Vagina (tissue), 2 donors: ENCODE results near the gene AGO4.

Experiments
- POLR2A ChIP-seq, 2 donors: fragments of 450-650 bp; IDR thresholded peaks; one replicate each; pipeline ENCODE4 v1.6.1; 2017; ENCODE audit warnings: antibody characterized with exemption in 2 of 2, mild to moderate bottlenecking in 2 of 2, moderate library complexity in 2 of 2
- POLR2AphosphoS5 ChIP-seq, 2 donors: sonication (generic); formaldehyde crosslinking; IDR thresholded peaks; one replicate each; pipeline ENCODE4 v1.9.0; 2017; ENCODE audit warnings: antibody characterized with exemption in 2 of 2, mild to moderate bottlenecking in 2 of 2, low read depth in 1 of 2; ENCODE audit not compliant: insufficient read depth in 1 of 2
- TF ChIP-seq, protein P1 (sequence below), 3 experiments: fragments of 450-650 bp in 2 of 3; fragments of 200-600 bp in 1 of 3; sonication (generic) in 1 of 3; IDR thresholded peaks; one replicate each; pipeline ENCODE4 v1.5.1; 2017 to 2019; ENCODE audit warnings: antibody characterized with exemption in 3 of 3, mild to moderate bottlenecking in 2 of 3, moderate library complexity in 2 of 3

- TF ChIP-seq, protein P1, sequence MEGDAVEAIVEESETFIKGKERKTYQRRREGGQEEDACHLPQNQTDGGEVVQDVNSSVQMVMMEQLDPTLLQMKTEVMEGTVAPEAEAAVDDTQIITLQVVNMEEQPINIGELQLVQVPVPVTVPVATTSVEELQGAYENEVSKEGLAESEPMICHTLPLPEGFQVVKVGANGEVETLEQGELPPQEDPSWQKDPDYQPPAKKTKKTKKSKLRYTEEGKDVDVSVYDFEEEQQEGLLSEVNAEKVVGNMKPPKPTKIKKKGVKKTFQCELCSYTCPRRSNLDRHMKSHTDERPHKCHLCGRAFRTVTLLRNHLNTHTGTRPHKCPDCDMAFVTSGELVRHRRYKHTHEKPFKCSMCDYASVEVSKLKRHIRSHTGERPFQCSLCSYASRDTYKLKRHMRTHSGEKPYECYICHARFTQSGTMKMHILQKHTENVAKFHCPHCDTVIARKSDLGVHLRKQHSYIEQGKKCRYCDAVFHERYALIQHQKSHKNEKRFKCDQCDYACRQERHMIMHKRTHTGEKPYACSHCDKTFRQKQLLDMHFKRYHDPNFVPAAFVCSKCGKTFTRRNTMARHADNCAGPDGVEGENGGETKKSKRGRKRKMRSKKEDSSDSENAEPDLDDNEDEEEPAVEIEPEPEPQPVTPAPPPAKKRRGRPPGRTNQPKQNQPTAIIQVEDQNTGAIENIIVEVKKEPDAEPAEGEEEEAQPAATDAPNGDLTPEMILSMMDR (IDR thresholded peaks at IDR 0.05): no peak
- TF ChIP-seq POLR2A (IDR thresholded peaks at IDR 0.05) (no peak), POLR2AphosphoS5 (IDR thresholded peaks at IDR 0.05; ENCODE audit: insufficient read depth in 1 of 2, low read depth in 1 of 2) (no peak)
Measured at GRCh38 chr1:35894656-35895055, 86.8 kb downstream of the AGO4 start.
